HG03139 (cell line): Measurements from ENCODE around the gene ELF5.

Experiments used
- ATAC-seq: cut with Tn5 transposase; IDR thresholded peaks from one replicate; pipeline ENCODE4 v1.9.1; 2021; ENCODE audit not compliant: unreplicated experiment

The ELF5 gene

GRCh38 chr11:34458525-34458924 lies 55.1 kb downstream of the ELF5 start:
- no peak for ATAC-seq

- no peak for ATAC-seq
These were observed 56.0 kb downstream of the ELF5 start for GRCh38 chr11:34457607-34458006.

- ATAC-seq, result no peak
These were observed 59.1 kb downstream of the ELF5 start for GRCh38 chr11:34454308-34455032.

- no peak for ATAC-seq
These were observed 62.5 kb downstream of the ELF5 start for GRCh38 chr11:34451053-34451452.

GRCh38 chr11:34449013-34449412 lies 64.6 kb downstream of the ELF5 start:
- ATAC-seq, result no peak

- no peak for ATAC-seq
These were observed 65.2 kb downstream of the ELF5 start for GRCh38 chr11:34448223-34448994.

GRCh38 chr11:34447044-34447443 lies 66.5 kb downstream of the ELF5 start:
- no peak for ATAC-seq

GRCh38 chr11:34446386-34446785 lies 67.2 kb downstream of the ELF5 start:
- ATAC-seq, result no peak

GRCh38 chr11:34445956-34446355 lies 67.6 kb downstream of the ELF5 start:
- no peak for ATAC-seq

GRCh38 chr11:34444428-34444827 lies 69.2 kb downstream of the ELF5 start:
- no peak for ATAC-seq

GRCh38 chr11:34443136-34443535 lies 70.5 kb downstream of the ELF5 start:
- ATAC-seq, result no peak

- no peak for ATAC-seq
These were observed 71.8 kb downstream of the ELF5 start for GRCh38 chr11:34441814-34442213.

- no peak for ATAC-seq
These were observed 73.9 kb downstream of the ELF5 start for GRCh38 chr11:34439610-34440198.

- ATAC-seq, result peak; percentile 98
These were observed 74.8 kb downstream of the ELF5 start, which contains the start of gene CAT for GRCh38 chr11:34438529-34439507. TSS of gene CAT (plus strand) at chr11:34438934. CDS start at chr11:34439014, 80 bp downstream.

GRCh38 chr11:34437224-34438125 lies 76.1 kb downstream of the ELF5 start:
- no peak for ATAC-seq

GRCh38 chr11:34433899-34434298 lies 79.7 kb downstream of the ELF5 start:
- ATAC-seq, result no peak

GRCh38 chr11:34432822-34433221 lies 80.8 kb downstream of the ELF5 start:
- no peak for ATAC-seq

GRCh38 chr11:34431979-34432378 lies 81.6 kb downstream of the ELF5 start:
- ATAC-seq, result no peak
